Fibroblast of peridontal ligament (primary cell): ENCODE measurements around the gene KLRD1.
"Not testable (repeated sequence)": the region's sequence is repeated elsewhere in the genome, so short reads cannot be mapped to it uniquely, and the experiment has no call there.

Experiments
- DNase-seq: peaks from one replicate; pipeline ENCODE4 v3.0.0-alpha.2; 2010; ENCODE audit errors: extremely low read depth

Gene KLRD1

GRCh38 chr12:10307630-10308029 lies at the start of gene KLRD1:
TSS of gene KLRD1 (plus strand) at chr12:10307870. CDS start at chr12:10308078, 208 bp downstream.
- DNase-seq, result no peak

GRCh38 chr12:10260927-10261326 lies 46.7 kb upstream of the KLRD1 start:
- no peak for DNase-seq

- no peak for DNase-seq
These were observed 39.6 kb upstream of the KLRD1 start for GRCh38 chr12:10268037-10268436.

GRCh38 chr12:10272467-10272866 lies 35.2 kb upstream of the KLRD1 start:
- DNase-seq, result no peak

GRCh38 chr12:10276774-10277173 lies 30.9 kb upstream of the KLRD1 start:
- DNase-seq, result no peak

- no peak for DNase-seq
These were observed 29.6 kb upstream of the KLRD1 start for GRCh38 chr12:10278104-10278503.

- DNase-seq, result no peak
These were observed 27.7 kb upstream of the KLRD1 start for GRCh38 chr12:10279937-10280336.

- no peak for DNase-seq
These were observed 24.6 kb upstream of the KLRD1 start for GRCh38 chr12:10283027-10283426.

GRCh38 chr12:10285919-10286318 lies 21.8 kb upstream of the KLRD1 start:
- no peak for DNase-seq

- DNase-seq, result no peak
These were observed 18.5 kb upstream of the KLRD1 start for GRCh38 chr12:10289005-10289754.

- DNase-seq, result no peak
These were observed 16.6 kb upstream of the KLRD1 start for GRCh38 chr12:10291030-10291429.

GRCh38 chr12:10293151-10293550 lies 14.5 kb upstream of the KLRD1 start:
- no peak for DNase-seq

- DNase-seq, result no peak
These were observed 14.0 kb upstream of the KLRD1 start for GRCh38 chr12:10293570-10294227.

- no peak for DNase-seq
These were observed 6.6 kb upstream of the KLRD1 start for GRCh38 chr12:10301103-10301502.

- DNase-seq, result peak; percentile 59
These were observed 3.5 kb upstream of the KLRD1 start for GRCh38 chr12:10304161-10304574.

- no peak for DNase-seq
These were observed 2.3 kb upstream of the KLRD1 start for GRCh38 chr12:10305411-10305810.

- DNase-seq, result no peak
These were observed 3.5 kb downstream of the KLRD1 start for GRCh38 chr12:10310926-10311720.

- DNase-seq, result no peak
These were observed 11.7 kb downstream of the KLRD1 start for GRCh38 chr12:10319388-10319787.

- no peak for DNase-seq
These were observed 13.0 kb downstream of the KLRD1 start for GRCh38 chr12:10320643-10321042.

- DNase-seq, result not testable (repeated sequence)
These were observed 21.0 kb downstream of the KLRD1 start for GRCh38 chr12:10328691-10329090.

GRCh38 chr12:10331642-10332239 lies 24.1 kb downstream of the KLRD1 start:
- DNase-seq, result peak; percentile 77

GRCh38 chr12:10336196-10336595 lies 28.5 kb downstream of the KLRD1 start:
- not testable (repeated sequence) for DNase-seq
